Breast epithelium (tissue), 3 donors: Measurements from ENCODE around the gene VAPA.

Source experiments
- POLR2A ChIP-seq: fragments of 450-650 bp; IDR thresholded peaks from one replicate; pipeline ENCODE4 v1.6.1; 2016; ENCODE audit warnings: antibody characterized with exemption, mild to moderate bottlenecking, moderate library complexity
- POLR2AphosphoS5 ChIP-seq, 3 donors: sonication (generic); formaldehyde crosslinking; IDR thresholded peaks; one replicate each; pipeline ENCODE4 v1.6.1; 2017; ENCODE audit warnings: antibody characterized with exemption in 3 of 3
- TF ChIP-seq, protein P1 (sequence below), 3 donors: fragments of 450-650 bp; IDR thresholded peaks; one replicate each; pipeline ENCODE4 v1.5.1; 2016 to 2017; ENCODE audit warnings: antibody characterized with exemption in 3 of 3, mild to moderate bottlenecking in 3 of 3, moderate library complexity in 3 of 3

- TF ChIP-seq POLR2A, result no peak
- TF ChIP-seq, protein P1, sequence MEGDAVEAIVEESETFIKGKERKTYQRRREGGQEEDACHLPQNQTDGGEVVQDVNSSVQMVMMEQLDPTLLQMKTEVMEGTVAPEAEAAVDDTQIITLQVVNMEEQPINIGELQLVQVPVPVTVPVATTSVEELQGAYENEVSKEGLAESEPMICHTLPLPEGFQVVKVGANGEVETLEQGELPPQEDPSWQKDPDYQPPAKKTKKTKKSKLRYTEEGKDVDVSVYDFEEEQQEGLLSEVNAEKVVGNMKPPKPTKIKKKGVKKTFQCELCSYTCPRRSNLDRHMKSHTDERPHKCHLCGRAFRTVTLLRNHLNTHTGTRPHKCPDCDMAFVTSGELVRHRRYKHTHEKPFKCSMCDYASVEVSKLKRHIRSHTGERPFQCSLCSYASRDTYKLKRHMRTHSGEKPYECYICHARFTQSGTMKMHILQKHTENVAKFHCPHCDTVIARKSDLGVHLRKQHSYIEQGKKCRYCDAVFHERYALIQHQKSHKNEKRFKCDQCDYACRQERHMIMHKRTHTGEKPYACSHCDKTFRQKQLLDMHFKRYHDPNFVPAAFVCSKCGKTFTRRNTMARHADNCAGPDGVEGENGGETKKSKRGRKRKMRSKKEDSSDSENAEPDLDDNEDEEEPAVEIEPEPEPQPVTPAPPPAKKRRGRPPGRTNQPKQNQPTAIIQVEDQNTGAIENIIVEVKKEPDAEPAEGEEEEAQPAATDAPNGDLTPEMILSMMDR (IDR thresholded peaks at IDR 0.05), result no peak
- no peak for TF ChIP-seq POLR2AphosphoS5 (IDR thresholded peaks at IDR 0.05)
Observed at GRCh38 chr18:9991011-9992000, 77.5 kb downstream of the VAPA start.
